ENCODE measurements around the gene ACTR1A.

DNA sequence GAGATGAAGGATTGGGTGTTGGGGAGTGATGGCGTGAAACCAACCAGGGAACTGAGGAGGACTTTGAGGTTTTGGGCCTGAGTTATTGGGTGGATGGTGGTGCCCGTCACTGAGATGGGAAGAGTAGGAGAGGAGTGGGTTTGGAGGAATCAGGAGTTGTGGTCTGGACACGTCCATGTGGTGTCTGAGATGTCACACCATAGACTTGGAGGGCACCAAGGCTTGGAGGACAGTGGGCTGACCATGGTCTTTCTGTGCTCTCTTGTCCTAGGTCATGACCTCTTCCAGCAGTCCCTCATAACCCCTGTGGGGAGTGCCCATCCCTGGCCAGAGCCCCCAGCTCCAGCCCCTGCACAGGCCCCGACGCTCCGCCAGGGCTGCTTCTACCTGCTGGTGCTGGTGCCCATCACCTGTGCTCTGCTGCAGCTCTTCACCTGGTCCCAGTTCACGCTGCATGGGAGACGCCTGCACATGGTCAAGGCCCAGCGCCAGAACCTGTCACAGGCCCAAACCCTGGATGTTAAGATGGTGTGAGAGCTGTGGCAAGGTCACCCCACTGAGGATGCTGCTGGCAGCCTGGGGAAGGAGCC lies 27.0 kb downstream of the ACTR1A start:
- TF ChIP-seq NR2C2 (CRISPR knock-in tag; IDR thresholded peaks at IDR 0.05), result no peak
- TF ChIP-seq, protein P1, sequence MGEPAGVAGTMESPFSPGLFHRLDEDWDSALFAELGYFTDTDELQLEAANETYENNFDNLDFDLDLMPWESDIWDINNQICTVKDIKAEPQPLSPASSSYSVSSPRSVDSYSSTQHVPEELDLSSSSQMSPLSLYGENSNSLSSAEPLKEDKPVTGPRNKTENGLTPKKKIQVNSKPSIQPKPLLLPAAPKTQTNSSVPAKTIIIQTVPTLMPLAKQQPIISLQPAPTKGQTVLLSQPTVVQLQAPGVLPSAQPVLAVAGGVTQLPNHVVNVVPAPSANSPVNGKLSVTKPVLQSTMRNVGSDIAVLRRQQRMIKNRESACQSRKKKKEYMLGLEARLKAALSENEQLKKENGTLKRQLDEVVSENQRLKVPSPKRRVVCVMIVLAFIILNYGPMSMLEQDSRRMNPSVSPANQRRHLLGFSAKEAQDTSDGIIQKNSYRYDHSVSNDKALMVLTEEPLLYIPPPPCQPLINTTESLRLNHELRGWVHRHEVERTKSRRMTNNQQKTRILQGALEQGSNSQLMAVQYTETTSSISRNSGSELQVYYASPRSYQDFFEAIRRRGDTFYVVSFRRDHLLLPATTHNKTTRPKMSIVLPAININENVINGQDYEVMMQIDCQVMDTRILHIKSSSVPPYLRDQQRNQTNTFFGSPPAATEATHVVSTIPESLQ (CRISPR knock-in tag; IDR thresholded peaks at IDR 0.05), result no peak
- TF ChIP-seq, protein P2, sequence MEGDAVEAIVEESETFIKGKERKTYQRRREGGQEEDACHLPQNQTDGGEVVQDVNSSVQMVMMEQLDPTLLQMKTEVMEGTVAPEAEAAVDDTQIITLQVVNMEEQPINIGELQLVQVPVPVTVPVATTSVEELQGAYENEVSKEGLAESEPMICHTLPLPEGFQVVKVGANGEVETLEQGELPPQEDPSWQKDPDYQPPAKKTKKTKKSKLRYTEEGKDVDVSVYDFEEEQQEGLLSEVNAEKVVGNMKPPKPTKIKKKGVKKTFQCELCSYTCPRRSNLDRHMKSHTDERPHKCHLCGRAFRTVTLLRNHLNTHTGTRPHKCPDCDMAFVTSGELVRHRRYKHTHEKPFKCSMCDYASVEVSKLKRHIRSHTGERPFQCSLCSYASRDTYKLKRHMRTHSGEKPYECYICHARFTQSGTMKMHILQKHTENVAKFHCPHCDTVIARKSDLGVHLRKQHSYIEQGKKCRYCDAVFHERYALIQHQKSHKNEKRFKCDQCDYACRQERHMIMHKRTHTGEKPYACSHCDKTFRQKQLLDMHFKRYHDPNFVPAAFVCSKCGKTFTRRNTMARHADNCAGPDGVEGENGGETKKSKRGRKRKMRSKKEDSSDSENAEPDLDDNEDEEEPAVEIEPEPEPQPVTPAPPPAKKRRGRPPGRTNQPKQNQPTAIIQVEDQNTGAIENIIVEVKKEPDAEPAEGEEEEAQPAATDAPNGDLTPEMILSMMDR (IDR thresholded peaks at IDR 0.05), result no peak
- TF ChIP-seq PRRX2 (CRISPR knock-in tag; IDR thresholded peaks at IDR 0.05), result no peak
- no peak for TF ChIP-seq CBFB (CRISPR knock-in tag; IDR thresholded peaks at IDR 0.05; ENCODE audit: low read depth)
